Bronchial epithelial cell (primary cell): Measurements from ENCODE around the gene HUNK. TPM values are rescaled to one million over a fixed set of nuclear protein-coding genes. Genes with fewer than 3 reads are reported as not detected.

Source experiments
- DNase-seq: peaks from one replicate; pipeline ENCODE4 v3.0.0-alpha.2; 2010; ENCODE audit warnings: low read depth
- FAIRE-seq: peaks from 2 replicates; lab custom pipeline; 2011; peaks lifted over from hg19 to GRCh38; lab: Jason Lieb, UNC
- H3K27me3 ChIP-seq: 2 replicates; pipeline ENCODE4 v1.5.1; 2011; ENCODE audit warnings: low read length; ENCODE audit not compliant: control insufficient read depth, insufficient read depth
- H3K36me3 ChIP-seq: 2 replicates; pipeline ENCODE4 v1.5.1; 2011; ENCODE audit warnings: low read length; ENCODE audit not compliant: control insufficient read depth, insufficient read depth
- H3K4me3 ChIP-seq: 2 replicates; pipeline ENCODE4 v1.5.1; 2011; ENCODE audit warnings: mild to moderate bottlenecking, low read depth, low read length, control low read depth
- CTCF ChIP-seq: IDR thresholded peaks from 2 replicates; pipeline ENCODE4 v1.5.1; 2011; ENCODE audit warnings: mild to moderate bottlenecking, moderate library complexity, low read length, control low read depth, inconsistent platforms; ENCODE audit not compliant: insufficient read depth, severe bottlenecking
- total RNA-seq: library from RNA; depleted of rRNA; stranded (reverse); fragments of >200 nt; gene quantifications from 2 replicates; pipeline ENCODE4 v1.2.1, GENCODE V29; 2014

The HUNK gene
- total RNA-seq, 1 donor from 2014 or later = under 0.01 TPM

GRCh38 chr21:31893851-31894415 is 21.1 kb downstream of the HUNK start:
- DNase-seq (no peak), FAIRE-seq (no peak)
- Histone ChIP-seq H3K4me3 (no peak overlapping the region), H3K27me3 (no peaks in the 10 kb centered on the region), H3K36me3 (no peaks in the 10 kb centered on the region)
- no peak for TF ChIP-seq CTCF

- Histone ChIP-seq H3K4me3 (no peak overlapping the region), H3K27me3 (no peaks in the 10 kb centered on the region), H3K36me3 (no peaks in the 10 kb centered on the region)
- no peak for FAIRE-seq
- DNase-seq = no peak
- no peak for TF ChIP-seq CTCF
Observed at GRCh38 chr21:31894457-31894856, 21.6 kb downstream of the HUNK start.

GRCh38 chr21:31895077-31895835 is 22.4 kb downstream of the HUNK start:
- FAIRE-seq (no peak), DNase-seq (no peak)
- Histone ChIP-seq H3K36me3 (no peaks in the 10 kb centered on the region), H3K4me3 (no peak overlapping the region), H3K27me3 (no peaks in the 10 kb centered on the region)
- no peak for TF ChIP-seq CTCF

- no peak for DNase-seq
- no peaks in the 10 kb centered on the region for H3K27me3 ChIP-seq
- no peak for TF ChIP-seq CTCF
- no peak overlapping the region for H3K4me3 ChIP-seq
- no peaks in the 10 kb centered on the region for H3K36me3 ChIP-seq
- FAIRE-seq = no peak
Observed at GRCh38 chr21:31896019-31896418, 23.2 kb downstream of the HUNK start.

DNA sequence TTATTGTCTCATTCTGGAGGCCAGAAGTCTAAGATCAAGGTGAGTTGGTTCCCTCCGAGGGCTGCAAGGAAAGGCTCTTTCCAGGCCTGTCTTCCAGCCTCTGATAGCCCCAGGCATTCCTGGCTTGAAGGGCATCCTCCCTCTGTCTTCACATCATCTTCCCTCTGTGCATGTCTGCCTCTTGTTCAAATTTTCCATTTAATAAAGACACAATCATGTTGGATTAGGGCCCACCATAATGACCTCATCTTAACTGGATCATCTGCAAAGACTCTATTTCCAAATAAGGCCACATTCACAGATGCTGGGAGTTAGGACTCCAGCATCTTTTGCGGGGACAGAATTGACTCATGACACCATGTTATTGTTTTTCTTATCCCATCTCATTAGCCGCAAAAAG is 24.5 kb downstream of the HUNK start:
- FAIRE-seq = no peak
- Histone ChIP-seq H3K27me3 (no peaks in the 10 kb centered on the region), H3K4me3 (no peak overlapping the region), H3K36me3 (no peaks in the 10 kb centered on the region)
- no peak for TF ChIP-seq CTCF
- no peak for DNase-seq
